ENCODE data around the gene CHMP6.

CHMP6 gene

GRCh38 chr17:80996422-80997305 lies 5.0 kb downstream of the CHMP6 start:
- H3K9me3 ChIP-seq (ENCODE audit: low read length) = no peaks in the 10 kb centered on the region
- peaks cover 52% of the 10 kb centered on the region for H3K36me3 ChIP-seq (ENCODE audit: insufficient read depth, low read length)

DNA sequence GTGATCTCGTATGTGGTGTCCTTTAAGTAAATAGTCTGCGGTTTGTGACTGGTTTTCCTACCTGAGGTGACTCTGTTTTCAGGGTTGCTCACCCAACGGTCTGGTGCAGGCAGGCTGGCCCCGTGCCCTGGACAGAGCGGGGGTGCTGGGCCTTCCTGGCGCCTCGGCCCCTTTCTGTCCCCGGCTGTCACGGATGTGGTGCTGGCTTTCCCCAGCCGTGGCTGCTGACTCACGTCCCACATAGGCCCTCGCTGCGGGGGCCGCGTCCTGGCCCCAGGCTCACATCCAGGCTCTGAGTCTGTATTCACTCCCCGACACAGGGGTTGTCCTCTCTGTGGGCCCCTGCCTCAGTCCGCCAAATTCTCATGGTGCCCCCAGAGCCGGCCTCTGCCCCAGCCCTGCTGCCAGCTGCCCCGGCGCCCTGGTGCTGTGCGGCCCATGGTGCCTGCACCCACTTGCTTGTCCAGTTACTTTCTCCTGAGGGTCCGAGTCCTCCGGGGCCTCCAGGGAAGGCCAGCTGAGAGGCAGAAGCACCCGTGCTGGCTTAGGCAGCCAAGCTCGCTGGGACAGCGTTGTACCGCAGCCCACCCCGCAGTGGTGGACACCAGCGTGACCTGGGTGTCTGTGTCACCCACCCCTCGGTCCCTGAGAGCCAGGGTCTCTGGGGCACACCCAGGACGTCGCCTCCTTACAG lies 5.9 kb downstream of the CHMP6 start:
- H2AFZ ChIP-seq (ENCODE audit: low read depth, low read length) = no peak overlapping the region
- H3K27me3 ChIP-seq (ENCODE audit: insufficient read depth, low read length) = no peaks in the 10 kb centered on the region
- H3K36me3 ChIP-seq (ENCODE audit: insufficient read depth, low read length) = peaks cover 52% of the 10 kb centered on the region
- peaks cover 9% of the 10 kb centered on the region for H3K4me1 ChIP-seq (ENCODE audit: insufficient read depth, low read length)
- H3K9me3 ChIP-seq (ENCODE audit: low read length) = no peaks in the 10 kb centered on the region
- H3K4me3 ChIP-seq (ENCODE audit: low read length) = no peak overlapping the region

More at GRCh38 chr17:80996422-80997305, 5.0 kb downstream of the CHMP6 start:
- Histone ChIP-seq H3K4me1 (ENCODE audit: insufficient read depth, low read length) (peaks cover 12% of the 10 kb centered on the region), H3K27me3 (ENCODE audit: insufficient read depth, low read length) (no peaks in the 10 kb centered on the region), H3K4me3 (ENCODE audit: low read length) (no peak overlapping the region), H2AFZ (ENCODE audit: low read depth, low read length) (no peak overlapping the region)

- Histone ChIP-seq H3K4me1 (ENCODE audit: insufficient read depth, low read length) (peaks cover 2% of the 10 kb centered on the region), H3K27me3 (ENCODE audit: insufficient read depth, low read length) (no peaks in the 10 kb centered on the region), H3K36me3 (ENCODE audit: insufficient read depth, low read length) (peaks cover 52% of the 10 kb centered on the region), H3K9me3 (ENCODE audit: low read length) (no peaks in the 10 kb centered on the region), H2AFZ (ENCODE audit: low read depth, low read length) (no peak overlapping the region), H3K4me3 (ENCODE audit: low read length) (no peak overlapping the region)
Measured at GRCh38 chr17:80998118-80998747, 6.6 kb downstream of the CHMP6 start.

DNA sequence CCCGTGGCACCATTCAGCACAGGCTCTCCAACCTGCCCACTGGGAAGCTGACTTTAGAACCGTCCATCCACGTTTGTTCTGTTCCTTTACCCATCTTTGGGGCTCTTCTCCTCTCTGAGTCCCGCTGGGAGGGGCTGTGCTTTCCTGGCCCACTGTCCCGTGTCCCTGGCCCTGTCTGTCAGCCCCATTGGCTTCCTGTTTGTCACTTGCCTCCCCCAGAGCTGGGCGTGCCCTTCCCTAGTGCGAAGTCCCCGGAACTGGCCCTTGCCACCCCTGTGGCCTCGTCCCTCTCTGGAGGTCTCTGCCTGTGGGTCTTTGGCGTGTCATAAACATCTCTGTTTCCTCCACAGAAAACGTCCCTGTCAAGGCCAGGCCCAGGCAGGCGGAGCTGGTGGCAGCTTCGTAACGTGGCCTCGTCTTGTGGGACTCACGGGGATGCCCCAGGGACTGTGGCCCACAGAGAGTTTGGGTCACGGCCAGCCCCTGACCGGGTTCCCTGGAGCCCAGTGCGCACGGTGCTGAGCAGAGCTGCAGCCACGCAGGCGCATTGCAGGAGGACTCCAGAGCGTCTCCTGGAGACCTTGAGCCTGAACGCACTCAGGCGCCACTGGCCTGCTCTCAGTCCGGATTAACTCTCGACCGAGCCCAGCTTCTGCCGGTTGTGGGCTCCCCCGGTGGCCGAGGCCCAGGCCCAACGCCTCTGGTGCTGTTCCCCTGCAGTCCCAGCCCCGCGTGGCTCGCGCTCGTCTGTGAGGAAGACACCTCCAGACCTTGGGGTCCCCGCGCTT lies 7.3 kb downstream of the CHMP6 start:
- no peak overlapping the region for H3K4me3 ChIP-seq (ENCODE audit: low read length)
- no peaks in the 10 kb centered on the region for H3K27me3 ChIP-seq (ENCODE audit: insufficient read depth, low read length)
- no peak overlapping the region for H2AFZ ChIP-seq (ENCODE audit: low read depth, low read length)
- H3K9me3 ChIP-seq (ENCODE audit: low read length) = no peaks in the 10 kb centered on the region
- H3K36me3 ChIP-seq (ENCODE audit: insufficient read depth, low read length) = peaks cover 52% of the 10 kb centered on the region
- H3K4me1 ChIP-seq (ENCODE audit: insufficient read depth, low read length) = peaks cover 5% of the 10 kb centered on the region

GRCh38 chr17:80999536-81000333 lies 8.1 kb downstream of the CHMP6 start:
- H3K27me3 ChIP-seq (ENCODE audit: insufficient read depth, low read length) = no peaks in the 10 kb centered on the region
- H3K36me3 ChIP-seq (ENCODE audit: insufficient read depth, low read length) = peaks cover 47% of the 10 kb centered on the region
- no peaks in the 10 kb centered on the region for H3K9me3 ChIP-seq (ENCODE audit: low read length)
- H2AFZ ChIP-seq (ENCODE audit: low read depth, low read length) = no peak overlapping the region
- H3K4me1 ChIP-seq (ENCODE audit: insufficient read depth, low read length) = peaks cover 10% of the 10 kb centered on the region
- no peak overlapping the region for H3K4me3 ChIP-seq (ENCODE audit: low read length)

DNA sequence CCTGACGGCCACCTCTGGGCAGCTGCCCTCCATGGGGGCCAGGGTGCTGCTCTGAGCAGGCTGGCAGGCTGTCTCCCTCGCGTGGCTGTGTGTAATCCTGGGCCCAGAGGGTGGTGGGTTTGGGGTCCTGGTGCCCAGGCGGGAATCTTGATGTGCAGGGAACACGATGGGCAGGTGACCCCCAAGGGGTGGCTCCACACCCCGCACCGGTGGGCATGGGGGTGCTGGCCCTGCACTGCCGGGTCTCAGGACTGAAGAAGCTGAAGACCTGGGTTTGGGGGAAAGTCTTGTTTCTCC lies 8.6 kb downstream of the CHMP6 start:
- H3K4me3 ChIP-seq (ENCODE audit: low read length) = no peak overlapping the region
- no peaks in the 10 kb centered on the region for H3K9me3 ChIP-seq (ENCODE audit: low read length)
- peaks cover 45% of the 10 kb centered on the region for H3K36me3 ChIP-seq (ENCODE audit: insufficient read depth, low read length)
- peaks cover 11% of the 10 kb centered on the region for H3K4me1 ChIP-seq (ENCODE audit: insufficient read depth, low read length)
- no peaks in the 10 kb centered on the region for H3K27me3 ChIP-seq (ENCODE audit: insufficient read depth, low read length)
- no peak overlapping the region for H2AFZ ChIP-seq (ENCODE audit: low read depth, low read length)

GRCh38 chr17:81000631-81001357 lies 9.2 kb downstream of the CHMP6 start:
- Histone ChIP-seq H3K36me3 (ENCODE audit: insufficient read depth, low read length) (peaks cover 40% of the 10 kb centered on the region), H3K4me1 (ENCODE audit: insufficient read depth, low read length) (peaks cover 11% of the 10 kb centered on the region), H3K4me3 (ENCODE audit: low read length) (no peak overlapping the region), H2AFZ (ENCODE audit: low read depth, low read length) (no peak overlapping the region), H3K9me3 (ENCODE audit: low read length) (no peaks in the 10 kb centered on the region), H3K27me3 (ENCODE audit: insufficient read depth, low read length) (no peaks in the 10 kb centered on the region)

GRCh38 chr17:81002013-81002384 lies 10.4 kb downstream of the CHMP6 start:
- H2AFZ ChIP-seq (ENCODE audit: low read depth, low read length) = no peak overlapping the region
- H3K9me3 ChIP-seq (ENCODE audit: low read length) = no peaks in the 10 kb centered on the region

DNA sequence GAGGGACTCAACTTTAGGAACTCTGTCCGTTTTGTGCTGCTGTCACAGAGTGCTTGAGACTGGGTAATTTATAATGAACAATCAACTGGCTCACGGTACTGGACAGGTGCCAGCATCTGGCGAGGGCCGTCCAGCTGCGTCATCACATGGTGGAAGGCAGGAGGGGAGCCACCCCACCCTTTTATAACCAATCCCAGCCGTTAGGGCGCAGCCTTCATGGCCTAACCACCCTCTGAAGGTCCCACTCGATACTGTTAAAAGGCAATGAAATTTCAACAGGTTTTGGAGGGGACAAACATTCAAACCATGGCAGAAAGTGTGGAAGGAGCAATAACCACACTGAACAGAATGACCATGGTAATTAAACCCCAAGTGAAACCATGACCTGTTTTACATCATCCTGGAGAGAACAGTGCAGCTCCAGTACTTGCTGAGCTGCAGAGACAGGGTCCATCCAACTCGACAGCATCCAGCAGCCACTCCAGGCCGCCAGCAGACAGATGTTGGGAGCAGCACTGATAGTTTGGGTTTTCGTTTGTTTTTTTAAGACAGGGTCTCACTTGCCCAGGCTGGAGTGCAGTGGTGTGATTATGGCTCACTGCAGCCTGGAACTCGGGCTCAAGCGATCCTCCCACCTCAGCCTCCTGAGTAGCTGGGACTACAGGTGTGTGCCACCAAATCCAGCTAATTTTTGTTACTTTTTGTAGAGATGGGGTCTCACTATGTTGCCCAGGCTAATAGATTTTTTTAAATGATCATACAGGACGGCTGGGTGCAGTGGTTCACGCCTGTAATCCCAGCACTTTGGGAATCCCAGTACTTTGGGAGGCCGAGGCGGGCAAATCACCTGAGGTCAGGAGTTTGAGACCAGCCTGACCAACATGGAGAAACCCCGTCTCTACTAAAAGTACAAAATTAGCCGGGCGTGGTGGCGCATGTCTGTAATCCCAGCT lies 11.0 kb downstream of the CHMP6 start:
- H3K27me3 ChIP-seq (ENCODE audit: insufficient read depth, low read length) = no peaks in the 10 kb centered on the region
- no peaks in the 10 kb centered on the region for H3K9me3 ChIP-seq (ENCODE audit: low read length)
- H3K36me3 ChIP-seq (ENCODE audit: insufficient read depth, low read length) = peaks cover 24% of the 10 kb centered on the region
- H3K4me3 ChIP-seq (ENCODE audit: low read length) = no peak overlapping the region
- H3K4me1 ChIP-seq (ENCODE audit: insufficient read depth, low read length) = peaks cover 11% of the 10 kb centered on the region
- H2AFZ ChIP-seq (ENCODE audit: low read depth, low read length) = no peak overlapping the region

More at GRCh38 chr17:81002013-81002384, 10.4 kb downstream of the CHMP6 start:
- H3K4me3 ChIP-seq (ENCODE audit: low read length) = no peak overlapping the region
- no peaks in the 10 kb centered on the region for H3K27me3 ChIP-seq (ENCODE audit: insufficient read depth, low read length)
- peaks cover 11% of the 10 kb centered on the region for H3K4me1 ChIP-seq (ENCODE audit: insufficient read depth, low read length)
- peaks cover 30% of the 10 kb centered on the region for H3K36me3 ChIP-seq (ENCODE audit: insufficient read depth, low read length)

GRCh38 chr17:81003711-81004475 lies 12.3 kb downstream of the CHMP6 start:
- Histone ChIP-seq H3K27me3 (ENCODE audit: insufficient read depth, low read length) (no peaks in the 10 kb centered on the region), H3K4me3 (ENCODE audit: low read length) (peak overlapping the region; percentile 17), H3K36me3 (ENCODE audit: insufficient read depth, low read length) (peaks cover 13% of the 10 kb centered on the region), H3K9me3 (ENCODE audit: low read length) (no peaks in the 10 kb centered on the region), H2AFZ (ENCODE audit: low read depth, low read length) (no peak overlapping the region), H3K4me1 (ENCODE audit: insufficient read depth, low read length) (peaks cover 11% of the 10 kb centered on the region)
